Measurements from ENCODE around the gene PTP4A2.
"Not testable (repeated sequence)": the region's sequence is repeated elsewhere in the genome, so short reads cannot be mapped to it uniquely, and the experiment has no call there.

The PTP4A2 gene

DNA sequence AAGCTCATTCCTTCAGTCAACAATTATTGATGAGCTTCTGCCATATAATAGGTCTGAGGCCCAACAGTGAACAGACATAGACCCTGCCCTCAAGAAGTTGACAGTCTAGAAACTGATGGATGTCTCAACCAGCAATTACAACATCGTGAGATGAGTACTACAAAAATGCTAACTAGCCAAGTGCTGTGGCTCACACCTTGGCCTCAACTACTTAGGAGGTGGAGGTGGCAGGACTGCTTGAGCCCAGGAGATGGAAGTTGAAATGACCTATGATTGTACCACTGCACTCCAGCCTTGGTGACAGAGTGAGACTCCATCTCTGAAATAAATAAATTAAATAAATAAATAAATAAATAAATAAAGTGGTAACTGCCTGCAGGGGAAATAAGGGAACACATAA is 11.7 kb upstream of the PTP4A2 start:
- DNase-seq = no peak

DNA sequence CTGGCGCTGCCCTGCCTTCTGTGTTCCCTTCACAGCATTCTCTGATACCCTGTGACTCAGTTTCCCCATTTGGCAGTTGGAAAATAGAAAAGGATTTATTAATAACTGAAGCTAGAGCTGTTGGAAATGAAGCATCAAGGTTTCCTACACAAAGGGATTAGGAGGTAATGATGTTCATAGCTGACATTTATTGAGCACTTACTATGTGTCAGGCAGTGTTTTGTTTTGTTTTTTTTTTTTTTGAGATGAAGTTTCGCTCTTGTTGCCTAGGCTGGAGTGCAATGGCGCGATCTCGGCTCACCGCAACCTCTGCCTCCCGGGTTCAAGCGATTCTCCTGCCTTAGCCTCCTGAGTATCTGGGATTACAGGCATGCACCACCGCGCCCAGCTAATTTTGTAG is 7.5 kb upstream of the PTP4A2 start:
- not testable (repeated sequence) for DNase-seq

DNA sequence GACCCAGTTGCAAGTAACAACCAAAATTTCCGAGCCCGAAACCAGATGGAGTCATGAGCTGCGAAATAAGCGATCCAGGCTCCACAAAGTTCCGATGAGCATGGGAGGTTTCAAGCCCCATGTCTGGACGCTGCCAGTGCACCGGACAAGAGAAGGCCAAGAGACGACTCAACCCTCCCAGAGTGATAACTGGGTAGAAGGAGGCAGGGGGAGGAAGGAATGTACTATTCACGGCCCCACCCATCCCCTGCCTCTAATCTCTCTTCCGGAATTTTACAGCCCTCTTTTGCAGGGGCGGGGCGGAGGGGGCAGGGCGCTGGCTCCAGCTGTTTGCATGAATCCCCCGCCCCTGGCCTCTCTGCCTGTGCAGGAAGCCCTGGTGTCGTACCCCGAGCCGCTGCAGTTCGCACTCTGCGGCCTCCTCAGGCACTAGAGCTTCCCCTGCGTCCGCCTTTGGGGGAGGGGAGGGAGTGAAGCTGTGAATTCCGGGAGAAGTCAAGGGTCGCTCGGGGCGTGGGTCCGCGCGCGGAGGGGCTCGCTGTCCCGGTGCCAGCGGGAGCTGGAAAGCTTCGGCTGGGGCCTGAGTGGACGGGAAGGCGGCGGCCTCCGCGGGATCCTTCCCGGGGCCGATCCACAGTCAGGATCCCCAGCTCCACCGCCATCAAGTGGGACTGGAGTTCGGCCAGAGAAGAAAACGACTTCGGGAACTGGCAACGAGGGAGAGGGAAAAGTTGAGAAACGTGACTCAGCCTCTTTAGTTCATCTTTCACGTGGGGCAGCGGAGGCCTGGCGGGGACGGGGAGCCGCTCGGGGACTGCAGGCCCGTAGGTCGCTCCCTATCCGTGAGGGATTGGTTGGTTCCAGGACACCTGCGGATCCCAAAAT is 6.3 kb upstream of the PTP4A2 start:
- DNase-seq = no peak

DNA sequence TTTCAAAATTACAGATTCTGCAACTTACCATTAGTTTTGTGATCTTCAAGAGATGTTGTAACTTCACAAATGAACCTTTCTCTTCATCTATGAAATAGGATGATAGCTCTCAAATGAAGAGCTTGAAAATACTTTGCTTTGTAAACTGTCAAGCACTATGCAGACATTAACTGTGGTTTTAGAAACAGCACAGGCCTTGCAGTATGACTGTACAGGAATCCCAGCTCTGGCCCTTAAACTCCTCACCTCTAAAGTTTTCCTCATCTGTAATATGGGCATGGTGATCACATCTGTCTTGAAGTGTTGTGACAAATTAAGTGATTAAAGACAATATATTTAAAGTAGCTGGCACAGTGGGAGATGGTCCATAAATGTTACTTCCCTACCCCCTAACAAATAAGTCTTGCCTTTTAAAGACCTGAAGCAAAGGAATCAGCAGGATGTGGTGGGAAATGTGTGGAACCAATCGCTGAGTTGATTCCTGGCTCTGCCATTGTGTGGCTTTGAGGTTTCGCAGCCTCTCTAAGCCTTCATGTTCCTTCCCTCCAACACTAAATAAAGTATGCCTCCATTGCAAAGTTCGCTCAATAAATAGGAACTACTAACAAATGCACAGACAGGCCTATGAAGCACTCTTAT is 5.5 kb upstream of the PTP4A2 start:
- no peak for DNase-seq

DNA sequence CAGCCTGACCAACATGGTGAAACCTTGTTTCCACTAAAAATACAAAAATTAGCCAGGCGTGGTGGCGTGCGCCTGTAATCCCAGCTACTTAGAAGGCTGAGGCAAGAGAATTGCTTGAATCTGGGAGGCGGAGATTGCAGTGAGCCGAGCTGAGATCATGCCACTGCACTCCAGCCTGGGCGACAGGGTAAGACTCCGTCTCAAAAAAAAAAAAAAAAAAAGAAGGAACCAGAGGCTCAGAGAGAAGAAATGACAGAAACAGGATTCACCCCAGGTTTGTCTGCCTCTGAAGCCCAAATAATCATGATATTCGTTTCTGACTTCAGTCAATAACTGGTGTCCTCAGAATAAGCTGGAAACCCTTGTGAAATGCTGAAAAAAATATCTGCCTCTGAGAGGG is 3.9 kb upstream of the PTP4A2 start:
- DNase-seq = not testable (repeated sequence)

DNA sequence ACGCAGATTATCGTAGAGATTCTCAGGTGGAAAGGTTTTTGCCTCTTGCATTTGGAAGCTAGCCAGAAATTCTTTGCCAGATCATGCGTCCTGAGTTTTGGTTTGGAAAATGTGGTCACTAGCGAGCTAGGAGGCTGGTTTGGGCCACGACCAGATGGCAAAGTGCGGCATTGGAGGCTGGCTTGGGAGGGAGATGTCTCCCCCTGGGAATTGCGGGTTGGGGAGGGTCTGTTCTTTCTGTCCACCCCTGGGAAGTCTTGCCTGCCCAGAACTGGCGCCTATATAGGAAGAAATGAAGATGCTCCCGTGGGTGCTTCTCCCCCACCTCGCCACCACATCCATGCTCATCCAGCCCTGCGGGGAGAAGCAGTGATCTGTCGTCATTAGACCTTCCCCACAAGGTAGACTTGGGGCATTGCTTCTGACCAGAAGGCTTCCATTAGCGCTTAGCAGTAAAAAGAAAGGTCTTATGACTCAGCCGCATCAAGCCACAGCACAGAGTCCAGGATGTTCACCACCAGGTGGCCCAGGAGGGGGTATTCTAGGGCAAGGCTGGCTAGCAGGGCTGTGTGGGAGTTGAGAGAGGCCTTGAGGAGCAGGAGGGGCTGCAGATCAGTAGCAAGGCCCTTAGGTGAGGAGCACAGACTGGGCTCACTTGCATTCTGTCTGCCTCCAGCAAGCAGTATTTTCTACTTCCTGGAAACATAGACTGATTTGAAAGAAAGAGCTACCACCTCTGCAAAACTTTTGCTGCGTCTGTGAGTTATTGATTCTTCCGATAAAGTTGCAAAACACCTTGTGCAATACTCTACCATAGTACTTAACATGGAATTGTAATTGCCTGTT is 1.5 kb upstream of the PTP4A2 start:
- DNase-seq = no peak

DNA sequence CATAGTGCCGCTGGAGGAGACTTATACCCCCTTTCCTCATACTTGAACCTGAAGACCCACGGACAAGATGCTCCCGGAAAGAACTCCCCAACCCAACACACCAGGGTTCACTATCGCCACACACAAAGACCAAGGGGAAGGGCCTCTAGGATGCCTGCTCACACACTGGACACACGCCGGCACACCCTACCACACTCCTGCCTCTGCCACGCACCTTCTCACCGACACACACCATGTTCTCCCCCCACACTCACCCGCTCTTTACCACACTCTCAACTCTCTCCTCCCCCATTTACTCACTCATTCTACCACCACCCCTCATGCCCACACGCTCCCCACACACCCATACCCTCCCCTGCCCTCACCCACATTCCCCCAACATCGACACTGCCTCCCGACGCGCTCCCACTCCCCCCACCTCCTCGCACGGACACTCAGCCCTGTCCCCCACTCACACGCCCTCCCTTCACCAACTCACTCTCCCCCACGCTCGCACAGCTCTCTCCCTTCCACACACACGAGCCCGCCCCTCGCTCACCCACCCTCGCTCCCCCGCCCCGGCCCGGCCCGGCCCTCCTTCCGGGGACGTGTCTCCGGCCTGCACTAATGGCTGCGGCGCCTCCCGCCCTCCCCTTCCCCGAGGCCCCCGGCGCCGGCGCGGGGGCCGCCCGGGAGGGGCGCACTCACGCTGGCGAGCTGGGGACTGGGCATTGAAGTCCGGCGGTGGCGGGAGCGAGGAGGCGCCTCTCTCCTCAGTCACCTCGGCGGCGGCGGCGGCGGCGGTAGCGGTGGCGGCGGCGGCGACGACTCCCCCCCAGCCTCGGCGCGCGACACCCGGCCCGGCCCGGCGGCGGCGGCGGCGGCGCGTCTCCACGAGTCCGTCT is 626 bp downstream of the PTP4A2 start:
- no peak for DNase-seq

DNA sequence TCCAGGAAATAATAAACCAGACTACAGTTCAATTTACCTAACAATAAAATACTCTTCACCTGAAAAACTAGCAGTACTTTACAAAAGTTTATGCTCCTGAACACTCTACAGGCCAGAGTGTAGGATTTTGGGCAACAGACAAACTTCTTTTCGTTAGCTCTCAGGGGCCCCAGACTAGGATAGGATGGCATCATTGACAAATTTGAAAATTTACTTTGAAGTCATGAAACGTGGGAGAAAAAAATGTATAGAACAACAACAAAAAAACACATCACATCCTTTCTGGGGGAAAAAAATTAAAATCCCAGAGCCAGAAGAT is 1.2 kb downstream of the PTP4A2 start:
- DNase-seq = no peak

DNA sequence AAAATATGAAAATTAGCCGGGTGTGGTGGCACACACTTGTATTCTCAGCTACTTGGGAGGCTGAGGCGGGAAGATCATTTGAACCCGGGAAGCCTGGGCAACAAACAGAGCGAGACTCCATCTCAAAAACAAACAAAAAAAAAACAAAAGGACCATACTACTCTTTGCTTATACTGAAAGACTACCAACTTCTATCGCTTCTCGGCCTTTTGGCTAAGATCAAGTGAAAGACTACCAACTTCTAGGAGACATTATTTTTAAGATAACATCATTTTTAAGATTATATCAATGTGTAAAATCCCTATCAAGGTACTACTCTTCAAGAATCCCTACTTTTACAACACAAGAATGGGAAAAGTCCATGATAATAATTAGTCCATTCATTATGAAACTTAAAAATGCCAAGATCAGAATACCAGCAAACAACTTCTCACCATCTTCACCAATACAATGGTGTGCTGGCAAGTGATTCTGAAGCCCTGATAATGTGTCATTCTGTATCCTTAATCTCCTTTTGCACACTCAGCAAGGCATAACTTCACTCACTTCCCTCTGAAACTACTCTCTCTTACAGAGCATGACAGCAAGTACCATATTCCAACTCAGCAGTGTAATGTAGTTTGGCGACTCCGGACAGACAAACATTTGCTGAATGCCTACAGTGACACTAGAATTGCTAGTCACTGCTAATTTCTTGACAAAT is 1.7 kb downstream of the PTP4A2 start:
- no peak for DNase-seq

DNA sequence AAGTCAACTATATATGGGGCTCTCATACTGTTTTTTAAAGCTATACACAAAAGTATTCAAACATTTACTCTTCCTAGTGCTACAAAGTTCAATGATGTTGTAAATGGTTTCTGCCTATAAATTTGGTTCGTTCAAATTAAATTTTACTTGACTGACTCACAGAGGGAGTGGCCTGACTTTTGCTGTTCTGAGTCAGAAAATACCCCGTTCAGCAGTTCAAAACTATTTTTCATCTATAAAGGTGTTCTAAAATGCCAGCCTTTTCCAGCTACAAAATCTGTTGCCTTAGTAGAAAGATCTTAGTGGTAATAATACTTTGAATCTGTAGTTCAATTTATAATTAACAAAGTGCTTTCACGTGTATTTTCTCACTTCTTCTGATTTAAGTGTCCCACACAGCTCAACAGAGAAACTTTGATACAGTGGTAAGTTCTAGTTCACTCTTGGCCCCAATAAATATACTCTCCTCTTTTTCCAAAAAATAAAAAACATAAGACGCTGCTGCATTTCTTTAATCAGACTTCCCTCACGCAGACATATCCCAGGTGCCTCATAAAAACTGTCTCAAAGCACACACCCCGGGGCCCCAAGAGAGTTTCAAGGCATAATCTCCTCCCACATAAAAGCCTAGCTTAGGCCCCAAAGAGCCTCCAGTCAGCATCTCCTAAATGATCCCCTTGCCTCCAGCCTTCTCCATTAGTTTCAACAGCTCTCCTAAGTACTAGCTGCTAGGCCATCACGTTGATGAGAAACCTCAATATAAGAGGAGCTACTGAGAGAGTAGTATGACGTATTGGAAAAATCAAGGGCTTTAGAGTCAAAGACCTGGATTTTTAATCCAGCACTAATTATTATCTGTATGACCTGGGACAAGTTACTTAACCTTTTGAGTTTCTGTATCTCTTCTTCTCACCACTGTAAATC is 3.2 kb downstream of the PTP4A2 start:
- DNase-seq = no peak

DNA sequence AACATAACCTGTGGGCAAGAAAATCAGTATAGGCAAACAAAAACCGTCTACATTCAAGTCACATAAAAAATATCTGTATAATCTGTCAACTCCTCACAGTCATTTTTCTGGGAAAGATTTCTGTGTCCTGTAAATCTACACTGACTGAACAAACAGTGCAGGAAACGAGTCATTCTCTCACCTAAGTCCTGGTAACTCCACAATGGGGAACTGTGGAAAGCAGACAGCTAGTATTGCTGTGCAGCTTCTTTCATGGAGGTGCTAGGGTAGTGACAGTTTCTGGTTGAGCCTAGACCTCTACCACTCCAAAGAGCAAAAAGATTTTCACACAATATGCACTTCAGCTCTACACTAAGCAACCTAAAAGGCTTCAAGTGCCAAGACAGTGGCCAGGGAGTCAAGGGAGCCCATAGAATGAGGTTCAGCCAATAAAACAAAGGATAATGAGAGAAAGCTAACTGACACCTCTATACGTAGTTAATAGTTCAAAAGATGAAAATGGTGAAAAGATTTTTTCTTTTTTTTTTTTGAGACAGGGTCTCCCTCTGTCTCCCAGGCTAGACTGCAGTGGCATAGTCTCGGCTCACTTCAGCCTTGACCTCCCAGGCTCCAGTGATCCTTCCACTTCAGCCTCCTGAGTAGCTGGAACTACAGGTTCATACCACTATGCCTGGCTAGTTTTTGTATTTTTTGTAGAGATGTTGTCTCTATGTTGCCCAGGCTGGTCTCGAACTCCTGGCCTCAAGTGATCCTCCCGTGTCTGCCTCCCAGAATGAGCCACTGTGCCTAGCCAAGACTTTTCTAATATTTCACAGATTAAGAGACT is 5.5 kb downstream of the PTP4A2 start:
- no peak for DNase-seq

DNA sequence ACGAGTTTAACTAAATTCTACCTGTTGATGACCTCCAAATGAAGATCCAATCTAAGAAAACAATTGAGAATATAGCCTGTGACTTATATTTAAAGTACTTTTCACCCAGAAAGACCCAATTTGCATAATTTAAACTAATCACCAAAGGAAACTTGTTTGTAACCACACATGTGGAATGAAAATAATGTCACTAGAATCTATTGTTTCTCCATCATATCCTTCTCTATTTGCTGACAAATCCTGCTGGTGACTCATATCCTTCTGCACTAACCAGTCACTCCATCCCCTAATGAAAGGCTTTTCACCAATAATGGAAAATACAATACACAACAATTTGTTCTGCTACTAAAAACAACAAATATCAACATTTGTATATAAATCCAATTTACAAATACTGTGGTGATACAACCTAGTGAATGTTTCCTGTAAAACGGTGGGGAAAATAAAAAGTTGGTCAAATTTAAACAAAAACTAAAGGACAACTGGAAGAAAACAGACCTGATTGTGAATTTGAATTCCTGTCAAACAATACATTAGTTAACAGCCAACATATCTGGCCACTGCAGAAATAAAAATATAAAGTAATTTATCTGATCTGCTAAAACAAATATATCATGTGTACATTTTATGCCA is 6.5 kb downstream of the PTP4A2 start:
- DNase-seq = no peak

DNA sequence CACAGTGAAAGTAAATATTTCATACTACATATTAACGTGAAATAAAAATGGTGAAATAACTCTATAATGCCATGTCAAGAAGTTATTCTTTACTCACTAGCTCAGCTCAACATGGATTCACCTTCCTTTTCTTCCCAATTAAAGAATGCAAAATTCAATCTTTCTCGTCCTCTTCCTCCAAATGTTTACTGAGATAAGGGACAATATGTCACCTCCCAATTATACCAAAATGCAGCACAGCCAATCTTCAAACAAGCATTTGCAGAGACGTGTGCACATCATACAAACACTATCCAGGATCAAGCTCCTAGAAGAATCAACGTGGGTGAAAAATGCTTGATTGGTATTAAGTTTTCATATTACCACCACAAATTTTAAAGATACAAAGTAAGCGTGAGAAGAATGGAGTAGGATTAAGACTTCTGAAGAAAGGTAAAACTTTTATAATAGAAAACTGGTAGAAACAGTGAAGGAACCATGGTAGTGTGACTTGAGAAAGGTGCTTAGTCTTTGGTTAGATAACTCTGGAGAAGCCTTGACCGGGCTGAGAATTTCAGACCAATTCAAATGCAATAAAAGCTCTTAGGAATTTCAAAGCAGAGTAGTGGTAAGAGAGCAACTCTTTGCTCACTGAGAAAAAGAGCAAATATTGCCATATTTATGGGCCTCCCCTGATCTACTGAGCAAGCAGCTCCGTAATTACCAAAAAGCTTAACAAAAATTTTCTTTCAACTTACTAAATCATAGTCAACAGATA is 7.2 kb downstream of the PTP4A2 start:
- DNase-seq = no peak

DNA sequence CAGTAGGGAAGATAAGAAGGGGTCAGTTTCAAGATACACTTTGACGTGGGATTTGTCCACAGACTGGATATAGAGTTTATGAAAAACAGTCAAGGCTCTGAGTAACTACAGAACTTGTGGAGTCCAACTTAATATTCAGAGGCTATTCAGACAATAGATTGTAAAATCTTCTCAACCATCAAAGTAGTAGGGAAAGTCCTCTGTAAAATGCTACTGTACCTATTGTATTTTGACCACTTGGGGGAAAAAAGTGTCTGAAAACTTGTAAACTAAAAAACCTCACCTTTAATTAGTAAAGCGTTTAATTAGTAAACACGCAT is 10.5 kb downstream of the PTP4A2 start:
- DNase-seq = no peak

DNA sequence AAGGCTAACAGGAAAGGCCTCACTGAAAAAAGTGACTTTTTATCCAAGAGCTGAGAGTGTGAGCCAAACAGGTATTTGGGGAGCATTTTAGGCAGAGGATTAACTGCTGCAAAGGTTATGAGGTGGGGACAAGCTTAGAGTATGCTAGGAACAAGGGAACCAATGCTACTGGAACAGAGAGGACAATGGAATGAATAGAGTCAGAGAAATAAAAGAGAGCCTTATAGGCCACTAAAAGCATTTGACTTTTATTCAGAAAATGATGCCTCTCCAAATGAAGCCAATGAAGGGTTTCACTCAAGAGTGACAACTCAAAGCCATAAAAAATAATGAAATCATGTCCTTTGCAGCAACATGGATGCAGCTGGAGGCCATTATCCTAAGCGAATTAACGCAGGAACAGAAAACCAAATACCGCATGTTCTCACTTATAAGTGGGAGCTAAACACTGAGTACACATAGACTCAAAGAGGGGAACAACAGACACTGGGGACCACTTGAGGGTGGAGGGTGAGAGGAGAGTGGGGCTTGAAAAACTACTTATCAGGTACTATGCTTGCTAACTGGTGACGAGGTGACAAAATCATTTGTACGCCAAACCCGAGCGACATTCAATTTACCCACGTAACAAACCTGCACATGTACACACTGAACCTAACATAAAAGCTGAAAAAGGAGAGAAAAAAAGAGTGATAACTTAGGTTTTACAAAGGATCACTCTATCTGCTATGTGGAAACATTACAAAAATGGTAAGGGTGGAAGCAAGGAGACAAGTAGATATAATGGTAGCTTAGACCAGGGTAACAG is 11.1 kb downstream of the PTP4A2 start:
- DNase-seq = peak; percentile 47

DNA sequence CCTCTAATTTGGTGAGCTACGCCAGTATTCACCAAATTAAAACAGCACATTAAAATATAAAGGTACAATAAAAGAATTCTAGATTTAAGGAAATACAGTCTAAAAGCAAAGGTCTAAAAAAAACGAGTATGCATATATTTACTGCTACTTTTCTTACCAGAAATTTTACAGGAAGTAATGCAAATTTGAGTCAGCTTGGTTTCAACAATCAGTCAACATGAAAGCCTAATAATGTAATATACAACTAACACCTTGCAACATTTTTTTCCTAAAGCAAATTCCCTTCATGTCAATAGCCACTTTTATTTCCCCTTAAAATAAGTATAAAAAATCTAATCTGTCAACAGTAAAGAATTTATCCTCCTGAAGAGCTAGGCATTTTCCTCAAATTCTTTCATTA is 11.9 kb downstream of the PTP4A2 start:
- DNase-seq = no peak

DNA sequence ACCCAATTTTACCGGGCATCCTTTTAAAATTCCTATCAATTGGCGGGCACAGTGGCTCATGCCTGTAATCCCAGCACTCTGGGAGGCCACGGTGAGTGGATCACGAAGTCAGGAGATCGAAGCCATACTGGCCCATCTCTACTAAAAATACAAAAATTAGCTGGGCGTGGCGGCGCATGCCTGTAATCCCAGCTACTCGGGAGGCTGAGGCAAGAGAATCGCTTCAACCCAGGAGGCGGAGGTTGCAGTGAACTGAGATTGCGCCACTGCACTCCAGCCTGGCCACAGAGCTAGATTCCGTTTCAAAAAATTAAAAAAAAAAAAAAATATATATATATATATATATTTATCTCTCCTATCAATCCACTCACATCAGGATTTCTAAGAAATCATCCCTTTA is 12.3 kb downstream of the PTP4A2 start:
- DNase-seq = not testable (repeated sequence)

DNA sequence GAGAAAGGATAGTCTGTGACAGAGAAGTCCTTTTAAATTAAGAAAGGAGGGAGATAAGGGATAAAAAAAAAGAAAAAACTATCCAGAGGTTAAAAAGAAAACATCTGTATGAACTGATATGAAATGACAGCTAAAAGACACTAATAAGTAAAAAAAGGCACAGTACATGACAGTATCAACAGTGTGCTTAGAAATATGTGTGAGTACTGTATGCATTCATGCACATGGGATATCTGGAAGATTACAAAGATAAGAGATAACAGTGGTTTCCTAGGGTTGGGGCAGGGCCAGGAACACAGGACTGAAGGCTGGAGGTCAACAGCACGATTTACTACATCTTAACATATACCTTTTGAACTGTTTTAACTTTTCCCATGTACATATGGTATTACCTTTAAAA is 13.3 kb downstream of the PTP4A2 start:
- DNase-seq = no peak

All from NCI-H748 treated with DMSO at 0.1 percent for 48 hours (cell line).